GM19468 (cell line): ENCODE data around the gene CCDC71.

ENCODE experiments used
- ATAC-seq: cut with Tn5 transposase; IDR thresholded peaks from one replicate; pipeline ENCODE4 v1.9.1; 2021; ENCODE audit warnings: mild to moderate bottlenecking, moderate library complexity, moderate number of reproducible peaks; ENCODE audit not compliant: unreplicated experiment; ENCODE audit errors: extremely low read depth

Gene CCDC71

DNA sequence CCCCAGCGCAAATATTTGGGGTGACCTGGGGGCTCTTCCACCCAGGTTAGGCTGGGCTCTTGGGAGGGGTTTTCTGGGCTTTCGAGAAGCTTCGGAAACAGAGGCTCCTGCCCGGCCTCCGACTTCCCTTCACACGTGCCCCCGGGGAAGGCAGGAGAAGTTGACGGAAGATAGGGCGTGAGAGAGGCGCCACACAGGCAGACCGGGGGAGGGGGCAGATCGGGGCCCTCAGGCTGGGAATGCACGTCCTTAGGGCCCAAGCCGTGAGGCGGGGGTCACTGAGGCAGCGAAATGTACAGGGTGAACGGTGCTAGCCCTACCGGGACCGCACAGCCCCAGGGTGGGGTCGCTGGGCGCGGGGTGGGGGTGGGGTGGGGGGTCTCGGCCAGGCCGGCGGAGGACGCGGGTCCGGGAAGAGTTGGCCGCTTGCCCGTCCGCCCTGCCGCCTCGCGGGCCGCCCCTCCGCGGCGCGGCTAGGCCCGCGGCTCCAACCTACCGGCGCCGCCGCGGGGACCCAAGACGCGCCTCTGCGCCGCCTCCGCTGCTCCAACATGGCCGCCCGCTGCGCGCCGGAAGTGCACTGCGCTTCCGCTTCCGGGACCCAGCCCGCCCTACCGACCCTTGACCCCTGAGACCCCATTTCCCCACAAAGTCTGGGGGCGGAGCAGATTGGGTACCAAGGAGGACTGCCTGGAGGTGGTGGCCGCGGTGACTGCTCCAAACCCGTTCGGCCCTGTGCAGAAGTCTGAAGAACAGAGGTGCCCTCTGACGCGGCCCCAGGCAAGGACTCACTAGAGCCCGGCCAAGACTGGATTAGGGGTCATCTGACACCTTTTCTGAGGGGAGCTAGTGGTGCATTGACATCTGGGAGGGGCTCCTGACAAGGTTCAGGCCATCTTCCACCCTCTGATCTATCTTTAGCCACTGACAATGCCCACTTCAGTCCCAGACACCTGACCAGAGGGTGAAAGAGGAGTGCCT is at the start of gene CCDC71:
Gene CCDC71, minus strand, starts transcription at position 561 of the 981 bp plus-strand sequence. CDS start 2,123 bp downstream, outside the sequence.
- no peak for ATAC-seq

DNA sequence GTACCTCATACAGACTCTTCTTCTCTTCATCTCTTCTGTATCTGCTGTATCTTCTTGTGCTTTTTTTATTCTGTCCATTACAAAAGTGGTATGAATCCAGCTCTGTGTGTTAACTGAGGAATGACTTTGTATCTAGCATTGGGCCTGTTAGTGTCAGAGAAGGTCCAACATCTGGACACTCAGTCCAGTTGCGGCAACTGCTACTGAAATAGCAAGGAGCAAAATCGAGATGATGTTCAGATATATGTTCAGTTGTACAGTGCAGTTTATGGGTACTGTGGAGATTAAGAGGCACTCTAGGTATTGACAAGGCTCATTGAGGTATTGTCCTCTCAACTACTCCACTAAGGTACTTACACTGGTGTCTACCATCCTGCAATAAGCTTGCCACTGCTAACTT is 47.9 kb upstream of the CCDC71 start:
- no peak for ATAC-seq

DNA sequence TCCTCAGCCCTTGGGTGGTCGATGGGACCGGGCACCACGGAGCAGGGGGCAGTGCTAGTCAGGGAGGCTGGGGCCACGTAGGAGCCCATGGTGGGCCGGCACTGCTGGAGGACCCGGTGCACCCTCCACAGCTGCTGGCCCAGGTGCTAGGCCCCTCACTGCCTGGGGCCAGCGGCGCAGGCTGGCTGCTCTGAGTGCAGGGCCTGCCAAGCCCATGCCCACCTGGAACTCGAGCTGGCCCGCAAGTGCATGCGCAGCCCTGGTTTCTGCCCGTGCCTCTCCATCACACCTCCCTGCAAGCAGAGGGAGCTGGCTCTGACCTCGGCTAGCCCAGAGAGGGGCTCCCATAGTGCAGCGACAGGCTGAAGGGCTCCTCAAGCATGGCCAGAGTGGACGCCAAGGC is 47.4 kb upstream of the CCDC71 start:
- no peak for ATAC-seq

DNA sequence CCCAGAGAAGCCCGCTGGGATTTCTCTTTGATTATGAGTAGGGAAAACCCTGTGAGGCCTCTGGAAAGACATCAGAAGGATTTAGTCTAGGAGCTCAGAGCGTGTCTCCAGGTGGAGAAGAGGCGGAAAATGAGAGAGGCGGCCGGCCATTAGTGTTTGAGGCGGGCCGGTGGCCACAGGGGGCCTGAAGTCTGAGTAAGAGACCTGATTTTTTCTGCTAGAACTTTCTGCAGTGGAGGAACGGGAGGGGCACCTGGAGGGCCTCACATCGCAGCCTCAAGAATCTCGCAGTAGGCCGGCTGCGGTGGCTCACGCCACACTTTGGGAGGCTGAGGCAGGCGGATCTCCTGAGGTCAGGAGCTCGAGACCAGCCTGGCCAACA is 33.8 kb upstream of the CCDC71 start:
- no peak for ATAC-seq

DNA sequence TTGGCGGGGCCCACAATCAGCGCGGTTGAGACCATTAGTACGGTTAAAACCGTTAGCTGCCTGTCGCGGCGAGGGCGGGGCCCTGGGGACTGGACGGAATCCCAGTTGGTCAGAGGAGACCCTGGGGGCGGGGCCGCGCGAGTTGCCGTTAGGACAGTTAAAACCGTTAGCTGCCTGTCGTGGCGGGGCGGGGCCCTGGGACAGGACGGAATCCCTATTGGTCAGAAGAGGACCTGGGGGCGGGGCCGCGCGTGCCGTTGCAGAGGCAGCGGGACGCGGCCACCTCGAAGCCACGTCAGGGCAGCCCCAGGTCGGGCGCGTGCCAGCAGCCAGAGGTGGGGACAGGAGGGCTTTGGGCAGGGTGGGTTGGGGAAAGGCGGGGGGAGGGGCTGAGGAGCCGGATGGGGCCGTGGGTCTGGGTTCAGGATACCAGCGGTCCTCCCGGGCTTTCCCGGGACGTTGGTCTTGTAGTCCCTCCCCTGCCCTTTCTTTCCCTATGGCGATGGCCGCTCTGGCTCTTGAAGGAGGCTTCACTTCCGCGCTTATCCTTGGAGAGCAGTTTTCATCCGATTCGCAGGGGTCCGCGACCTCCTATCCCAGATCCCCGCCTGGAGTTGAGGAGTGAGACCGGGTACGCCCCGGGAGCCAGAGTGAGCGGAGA is 33.2 kb upstream of the CCDC71 start:
- ATAC-seq: no peak

DNA sequence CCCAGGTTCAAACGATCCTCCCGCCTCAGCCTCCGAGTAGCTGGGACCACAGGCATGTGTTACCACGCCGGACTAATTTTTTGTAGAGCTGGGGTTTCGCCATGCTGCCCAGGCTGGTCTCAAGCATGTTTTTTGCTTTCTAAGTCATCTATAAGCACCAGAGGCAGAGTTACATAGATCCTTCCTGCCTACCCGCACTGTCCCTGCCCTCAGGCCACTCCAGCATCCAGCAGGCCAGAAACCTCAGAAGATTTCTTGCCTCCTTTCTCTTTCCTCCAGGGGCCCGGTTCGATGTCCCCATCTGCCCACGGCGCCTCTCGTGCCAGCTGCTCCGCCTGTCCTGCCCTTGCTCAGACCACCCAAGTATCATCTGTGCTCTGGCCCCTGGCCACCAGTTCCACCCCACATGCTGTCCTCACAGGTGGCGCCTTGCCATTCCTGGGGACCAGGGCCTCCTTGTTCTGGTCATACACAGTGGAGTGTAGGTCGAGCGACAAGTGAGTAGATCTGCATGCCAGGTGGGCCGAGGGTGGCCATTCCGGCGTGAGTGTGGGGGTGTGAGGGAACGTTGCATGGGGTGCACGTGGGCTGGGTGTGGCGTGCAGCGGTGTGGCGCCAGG is 32.6 kb upstream of the CCDC71 start:
- no peak for ATAC-seq

DNA sequence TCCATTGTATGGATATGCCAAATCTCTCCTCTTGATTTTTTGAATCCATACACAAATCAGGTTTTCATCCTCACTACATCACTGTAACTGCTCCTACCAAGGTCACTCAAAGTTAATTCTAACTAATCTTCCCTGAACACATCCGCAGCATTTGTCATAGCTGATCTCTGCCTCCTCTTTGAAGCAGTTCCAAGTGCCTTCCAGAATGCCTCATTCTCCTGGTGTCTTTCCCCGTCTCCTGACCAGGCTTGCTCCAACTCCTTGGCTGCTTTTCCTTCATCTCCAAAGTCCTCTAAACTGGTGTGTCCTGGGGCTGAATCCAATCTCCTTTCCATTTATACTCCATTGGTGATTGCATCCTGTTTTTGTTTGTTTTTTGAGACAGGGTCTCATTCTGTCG is 32.0 kb upstream of the CCDC71 start:
- ATAC-seq: no peak

DNA sequence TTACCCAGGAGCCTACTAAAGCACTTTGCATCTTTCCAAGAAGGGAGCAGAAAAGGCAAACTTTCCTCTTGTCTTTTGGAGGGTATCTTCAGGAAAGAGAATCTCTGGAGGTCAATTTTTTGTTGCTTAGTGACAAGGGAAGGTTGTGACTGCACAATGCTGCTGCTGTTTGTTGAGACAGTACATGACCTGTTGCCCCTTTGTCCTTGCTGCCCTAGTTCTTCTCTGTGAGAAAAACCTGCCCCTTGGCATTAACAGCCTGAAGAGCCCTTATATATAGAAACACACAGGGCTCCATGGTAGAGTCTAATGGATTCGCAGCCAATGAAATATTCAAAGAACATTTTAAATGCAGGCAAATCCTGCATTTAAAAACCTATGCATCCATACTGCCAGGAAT is 25.6 kb upstream of the CCDC71 start:
- no peak for ATAC-seq

DNA sequence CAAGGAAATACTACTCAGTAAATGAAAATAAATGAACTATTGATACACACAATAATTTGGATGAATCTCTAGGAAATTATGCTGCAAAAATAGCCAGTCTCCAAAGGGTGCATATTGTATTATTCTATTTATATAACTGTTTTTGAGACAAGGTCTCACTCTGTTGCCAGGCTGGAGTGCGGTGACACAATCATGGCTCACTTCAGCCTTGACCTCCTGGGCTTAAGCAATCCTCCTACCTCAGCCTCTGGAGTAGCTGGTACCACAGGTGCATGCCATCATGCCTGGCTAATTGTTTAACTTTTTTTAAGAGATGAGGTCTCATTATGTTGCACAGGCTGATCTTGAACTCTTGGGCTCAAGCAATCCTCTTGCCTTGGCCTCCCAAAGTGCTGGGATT is 17.7 kb upstream of the CCDC71 start:
- ATAC-seq: no peak

DNA sequence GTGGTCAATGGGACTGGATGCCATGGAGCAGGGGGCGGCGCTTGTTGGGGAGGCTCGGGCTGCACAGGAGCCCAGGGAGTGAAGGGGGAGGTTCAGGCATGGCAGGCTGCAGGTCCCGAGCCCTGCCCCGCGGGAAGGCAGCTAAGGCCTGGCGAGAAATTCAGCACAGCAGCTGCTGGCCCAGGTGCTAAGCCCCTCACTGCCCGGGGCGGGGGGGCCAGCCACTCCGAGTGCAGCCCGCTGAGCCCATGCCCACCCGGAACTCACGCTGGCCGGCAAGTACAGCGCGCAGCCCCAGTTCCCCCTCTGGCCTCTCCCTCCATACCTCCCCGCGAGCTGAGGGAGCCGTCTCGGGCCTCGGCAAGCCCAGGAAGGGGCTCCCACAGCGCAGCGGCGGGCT is 16.6 kb upstream of the CCDC71 start:
- no peak for ATAC-seq

DNA sequence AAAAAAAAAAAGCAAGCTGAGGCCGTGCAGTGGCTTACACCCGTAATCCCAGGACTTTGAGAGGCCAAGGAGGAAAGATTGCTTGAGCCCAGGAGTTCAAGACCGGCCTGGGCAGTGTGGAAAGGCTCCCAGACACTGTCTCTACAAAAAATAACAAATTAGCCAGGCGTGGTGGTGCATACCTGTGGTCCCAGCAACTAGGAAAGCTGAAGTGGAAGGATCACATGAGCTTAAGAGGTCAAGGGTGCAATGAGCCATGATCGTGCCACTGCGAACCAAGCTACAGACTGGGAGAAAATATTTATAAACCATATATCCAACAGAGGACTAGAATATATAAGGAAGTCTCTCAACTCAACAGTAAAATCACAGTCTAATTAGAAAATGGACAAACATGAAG is 15.2 kb upstream of the CCDC71 start:
- no peak for ATAC-seq

DNA sequence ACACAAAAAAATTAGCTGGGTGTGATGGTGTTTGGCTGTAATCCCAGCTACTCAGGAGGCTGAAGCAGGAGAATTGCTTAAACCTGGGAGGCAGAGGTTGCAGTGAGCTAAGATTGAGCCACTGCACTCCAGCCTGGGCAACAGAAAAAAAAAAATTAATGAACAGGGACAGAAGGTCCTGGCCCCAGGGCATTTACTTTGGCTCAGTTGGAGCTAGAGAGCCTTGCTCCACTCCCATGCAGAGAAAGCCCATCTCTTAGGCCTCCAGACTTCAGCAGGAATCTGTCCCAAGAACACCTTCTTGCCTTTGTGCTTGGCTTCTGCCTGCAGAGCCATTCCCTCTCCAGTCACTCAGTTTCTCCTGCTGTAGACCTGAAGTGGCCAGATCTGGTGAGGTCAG is 14.0 kb upstream of the CCDC71 start:
- no peak for ATAC-seq

DNA sequence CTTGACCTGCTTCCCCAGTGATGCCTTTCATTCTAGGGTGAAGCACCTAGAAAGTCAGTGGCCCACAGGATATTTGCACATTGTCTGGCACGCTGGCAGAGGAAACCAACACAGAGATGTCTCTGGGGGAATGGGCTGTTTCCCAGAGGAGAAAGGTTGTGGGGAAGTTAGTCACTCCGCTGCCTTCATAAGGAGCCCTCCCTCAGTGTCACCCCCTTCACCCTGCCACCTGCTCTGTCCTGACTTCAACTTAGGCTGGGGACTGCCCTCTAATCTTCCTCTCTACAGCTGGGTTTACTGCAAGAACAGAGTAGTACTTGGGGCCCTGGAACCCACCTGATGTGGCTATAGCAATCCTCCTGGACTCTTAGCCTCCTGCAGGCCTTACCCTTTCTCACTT is 10.9 kb upstream of the CCDC71 start:
- ATAC-seq: no peak

DNA sequence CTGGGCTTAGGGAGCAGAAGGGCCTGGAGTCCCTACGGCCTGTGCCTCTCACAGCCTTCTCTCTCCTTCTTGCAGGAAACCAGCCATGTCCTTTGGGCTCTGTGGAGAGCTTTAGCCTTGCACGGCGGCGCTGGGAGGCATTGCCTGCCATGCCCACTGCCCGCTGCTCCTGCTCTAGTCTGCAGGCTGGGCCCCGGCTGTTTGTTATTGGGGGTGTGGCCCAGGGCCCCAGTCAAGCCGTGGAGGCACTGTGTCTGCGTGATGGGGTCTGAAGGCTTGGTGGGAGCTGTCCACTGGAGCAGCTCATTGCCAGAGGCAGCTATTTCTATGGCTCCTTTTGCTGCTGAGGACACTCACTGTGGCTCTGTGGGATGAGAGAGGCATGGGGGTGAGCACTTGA is 9.4 kb upstream of the CCDC71 start:
- no peak for ATAC-seq

DNA sequence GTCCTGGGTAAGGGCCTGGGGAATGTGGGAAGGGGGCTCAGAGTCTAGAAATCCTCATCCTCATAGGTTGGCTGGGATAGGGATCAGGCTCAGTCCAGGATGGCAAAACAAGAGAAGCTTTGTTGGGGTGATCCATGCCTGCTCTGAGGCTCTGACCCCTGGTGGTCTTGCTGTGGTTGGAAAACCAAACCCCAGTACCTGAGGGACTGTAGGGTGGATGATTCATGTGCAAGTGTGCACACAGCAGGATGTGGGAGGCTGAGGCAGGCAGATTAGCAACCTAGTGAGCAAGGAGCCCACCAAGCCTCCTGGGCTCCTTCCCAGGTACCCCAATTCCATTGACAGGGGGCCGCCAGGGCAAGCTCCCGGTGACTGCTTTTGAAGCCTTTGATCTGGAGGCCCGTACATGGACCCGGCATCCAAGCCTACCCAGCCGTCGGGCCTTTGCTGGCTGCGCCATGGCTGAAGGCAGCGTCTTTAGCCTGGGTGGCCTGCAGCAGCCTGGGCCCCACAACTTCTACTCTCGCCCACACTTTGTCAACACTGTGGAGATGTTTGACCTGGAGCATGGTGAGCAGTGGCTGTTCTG is 8.4 kb upstream of the CCDC71 start:
- ATAC-seq: no peak

DNA sequence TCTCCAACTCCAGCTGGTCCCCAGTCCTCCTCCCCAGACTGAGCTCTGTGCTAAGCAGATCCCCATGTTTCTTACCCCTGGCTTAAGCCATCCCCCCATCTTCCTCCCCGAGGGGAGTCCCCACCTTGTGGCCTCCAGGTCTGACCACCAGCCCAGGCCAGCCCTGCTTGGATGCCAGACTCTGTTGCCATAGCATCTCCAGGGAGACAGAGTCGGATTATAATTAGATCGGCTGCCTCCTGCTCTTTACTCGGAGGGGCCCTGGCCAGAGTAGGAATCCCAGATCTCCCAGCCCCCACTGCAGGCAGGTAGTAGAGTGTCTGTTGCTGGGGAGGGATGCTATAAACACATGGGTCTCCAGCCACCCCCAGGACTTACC is 7.7 kb upstream of the CCDC71 start:
- ATAC-seq: no peak

DNA sequence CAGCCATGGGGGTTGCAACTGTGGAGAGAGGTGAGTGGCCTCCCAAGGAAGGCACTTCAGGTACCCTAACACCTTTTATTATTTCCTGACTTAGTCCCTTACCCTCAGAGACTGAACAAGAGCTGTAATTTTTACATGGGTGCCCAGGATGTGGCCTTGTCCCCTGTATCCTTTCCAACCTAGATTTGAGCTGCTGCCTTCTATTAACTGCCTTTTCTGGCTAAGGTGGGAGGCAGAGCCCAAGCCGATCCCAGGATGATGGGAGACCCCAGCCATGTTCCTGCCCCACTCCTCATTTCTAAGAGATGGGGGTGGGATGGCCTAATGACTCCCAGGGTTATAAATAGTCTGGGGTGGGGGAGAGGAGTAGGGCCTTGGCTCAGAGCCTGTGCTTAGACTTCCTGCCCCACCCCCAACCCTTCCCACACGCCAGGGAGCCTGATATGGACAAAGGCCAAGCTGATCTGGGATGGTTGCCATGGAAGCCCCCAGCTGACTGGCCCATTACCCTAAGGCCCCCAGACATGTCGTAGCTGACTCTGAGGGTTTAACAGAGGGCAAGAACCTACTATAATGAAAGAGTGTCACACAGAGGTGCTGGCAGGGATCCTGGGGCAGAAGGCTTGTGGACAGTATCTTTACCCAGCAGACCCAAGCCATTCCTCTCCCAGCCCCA is 7.1 kb upstream of the CCDC71 start:
- no peak for ATAC-seq

DNA sequence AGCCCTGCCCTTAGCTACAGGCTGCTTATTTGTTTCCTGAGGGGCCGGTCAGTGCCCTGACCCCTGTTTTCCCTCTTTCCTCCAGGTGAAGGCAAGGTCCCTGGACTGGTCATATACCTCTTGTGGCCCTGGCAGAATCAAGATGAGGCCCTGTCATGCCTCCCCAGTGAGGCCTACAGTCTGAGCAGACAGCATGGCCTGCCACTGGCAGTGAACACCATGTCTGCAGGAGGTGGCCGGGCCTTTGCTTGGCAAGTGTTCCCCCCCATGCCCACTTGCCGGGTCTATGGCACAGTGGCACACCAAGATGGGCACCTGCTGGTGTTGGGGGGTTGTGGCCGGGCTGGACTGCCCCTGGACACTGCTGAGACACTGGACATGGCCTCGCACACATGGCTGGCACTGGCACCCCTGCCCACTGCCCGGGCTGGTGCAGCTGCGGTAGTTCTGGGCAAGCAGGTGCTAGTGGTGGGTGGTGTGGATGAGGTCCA is 6.5 kb upstream of the CCDC71 start:
- ATAC-seq: no peak

DNA sequence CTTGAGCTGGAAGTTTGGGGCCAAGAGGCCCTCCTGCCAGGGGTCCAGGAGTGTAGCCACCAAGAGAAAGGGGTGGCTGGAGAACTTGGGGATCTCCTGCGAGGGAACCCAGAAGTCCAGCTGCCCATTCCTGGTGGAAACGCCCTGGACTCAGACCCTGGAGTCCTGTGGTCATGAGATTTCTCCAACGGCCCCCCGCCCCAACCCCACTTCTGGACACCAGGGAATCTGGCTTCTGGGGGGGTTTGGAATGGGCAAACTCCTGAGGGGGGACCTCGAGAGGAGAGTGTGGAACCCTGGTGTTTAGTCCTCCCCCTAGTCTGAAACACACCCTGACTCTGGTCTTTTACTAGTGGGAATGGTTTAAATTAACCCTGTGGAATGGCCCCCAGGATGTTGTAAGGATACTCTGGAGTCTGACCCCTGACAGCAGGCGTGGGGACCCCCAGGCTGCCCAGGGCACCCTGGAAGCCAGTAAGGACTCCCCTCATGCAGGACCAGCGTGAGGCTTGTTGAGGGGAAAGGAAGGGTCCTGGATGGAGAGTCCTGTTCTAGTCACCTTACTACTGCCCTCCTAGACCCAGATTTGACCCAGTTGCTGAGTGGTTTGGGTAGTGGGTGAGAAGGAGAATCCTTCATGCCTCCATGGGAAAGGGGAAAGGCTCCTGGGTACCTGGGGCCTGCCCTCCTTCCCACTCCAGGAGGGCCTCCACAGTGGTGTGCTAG is 5.8 kb upstream of the CCDC71 start:
- no peak for ATAC-seq
